22Rv1 (cell line): ENCODE data around the gene C16orf89.

Experiments
- CTCF ChIP-seq: fragments of 450-650 bp; IDR thresholded peaks from 2 replicates; pipeline ENCODE4 v1.5.1; 2017; ENCODE audit warnings: mild to moderate bottlenecking
- ZFX ChIP-seq: fragments of 450-650 bp; IDR thresholded peaks from 2 replicates; pipeline ENCODE4 v1.6.1; 2017; ENCODE audit warnings: antibody characterized with exemption, borderline replicate concordance

DNA sequence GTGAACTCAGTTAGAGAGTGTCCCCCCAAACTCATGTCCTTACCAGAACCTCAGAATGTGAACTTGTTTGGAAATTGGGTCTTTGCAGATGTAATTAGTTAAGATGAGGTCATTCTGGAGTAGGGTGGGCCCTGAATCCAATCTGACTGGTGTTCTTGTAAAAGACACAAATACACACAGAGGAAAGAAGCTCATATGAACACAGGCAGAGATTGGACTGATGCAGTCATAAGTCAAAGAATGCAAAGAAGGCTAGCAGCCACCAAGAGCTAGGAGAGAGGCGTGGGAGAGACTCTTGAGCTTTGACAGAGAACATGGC is 29.9 kb downstream of the C16orf89 start:
- no peak for TF ChIP-seq CTCF
- TF ChIP-seq ZFX, result no peak
